Endothelial cell of hepatic sinusoid (primary cell): ENCODE results near the gene COL8A1.

Source experiments
- in situ Hi-C: cut with HindIII; loops from 2 replicates; pipeline ENCODE4 v1.10.0; 2017; ENCODE audit warnings: low sequenced_read_pairs

COL8A1 gene

DNA sequence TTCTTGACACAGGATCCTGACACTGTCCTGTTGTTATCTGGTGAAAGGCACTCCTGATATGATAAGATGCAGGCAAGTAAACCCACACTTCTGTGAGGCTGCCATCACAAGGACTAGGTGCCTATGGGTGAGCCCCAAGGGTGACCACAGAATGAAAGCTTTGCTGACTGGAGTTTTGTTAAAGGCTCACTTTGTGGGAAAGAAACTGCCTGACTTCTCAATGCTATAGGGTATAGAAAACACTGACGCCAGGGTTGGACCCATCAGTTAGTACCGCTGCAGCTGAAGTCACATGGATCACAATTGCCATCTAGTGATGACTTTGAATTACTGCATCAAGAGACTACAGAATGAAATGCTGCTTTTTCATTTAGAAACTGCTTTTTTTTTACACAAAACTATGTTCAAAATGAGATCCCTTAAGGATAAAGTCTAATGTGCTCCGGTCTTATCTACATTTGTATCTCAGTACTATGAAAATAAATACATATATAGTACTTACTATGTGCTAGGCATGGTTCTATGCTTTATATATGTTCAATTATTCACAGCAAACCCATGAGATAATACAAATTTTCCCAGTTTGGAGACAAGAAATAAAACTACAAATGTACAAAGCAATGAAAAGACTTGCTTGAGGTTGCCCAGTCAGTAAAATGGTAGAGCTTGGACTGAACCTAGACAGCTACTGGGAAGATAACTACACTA, 115.0 kb downstream of the COL8A1 start:
- in situ Hi-C loops = no loop called here

DNA sequence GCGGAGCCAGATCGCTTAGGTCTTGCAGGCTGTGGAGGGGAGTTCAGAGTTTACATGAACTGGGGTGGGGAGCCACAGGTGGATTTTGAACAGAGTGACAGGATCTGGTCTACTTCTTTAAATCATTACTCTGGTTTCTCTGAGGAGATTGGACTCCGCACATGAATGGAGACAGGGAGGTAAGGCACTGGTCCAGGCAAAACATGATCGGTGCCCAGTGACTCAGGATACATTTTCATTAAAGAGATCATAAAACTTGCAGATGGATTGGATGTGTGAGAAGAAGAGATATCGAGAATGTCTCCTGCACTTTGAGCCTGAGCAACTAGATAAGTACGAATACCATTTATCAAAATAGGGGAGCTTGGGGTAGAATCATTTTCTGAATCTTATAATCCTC, 117.4 kb downstream of the COL8A1 start:
- in situ Hi-C loops = loop anchor here (5.0 kb wide), 1 partner anchor 39 kb away; no protein-coding TSS in a partner anchor

DNA sequence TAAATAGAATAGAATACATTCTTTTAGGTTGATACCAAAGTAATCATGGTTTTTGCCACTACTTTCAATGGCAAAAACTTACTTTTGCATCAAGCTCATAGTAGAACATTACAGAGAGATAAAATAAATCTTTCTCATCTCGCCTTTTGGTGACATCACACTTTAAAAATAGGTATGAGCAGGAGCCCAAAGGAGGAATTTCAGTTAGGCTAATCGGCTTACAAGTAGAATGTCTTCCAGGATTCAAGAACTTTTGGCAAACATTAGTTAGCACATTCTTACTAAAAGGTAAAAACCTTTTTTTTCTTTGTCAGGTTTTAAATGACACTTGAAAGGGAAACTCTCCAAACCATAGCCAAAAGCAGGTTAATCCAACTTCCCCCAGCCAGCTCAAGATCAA, 119.6 kb downstream of the COL8A1 start:
- in situ Hi-C loops = loop anchor here (5.0 kb wide), 1 partner anchor 41 kb away; no protein-coding TSS in a partner anchor

DNA sequence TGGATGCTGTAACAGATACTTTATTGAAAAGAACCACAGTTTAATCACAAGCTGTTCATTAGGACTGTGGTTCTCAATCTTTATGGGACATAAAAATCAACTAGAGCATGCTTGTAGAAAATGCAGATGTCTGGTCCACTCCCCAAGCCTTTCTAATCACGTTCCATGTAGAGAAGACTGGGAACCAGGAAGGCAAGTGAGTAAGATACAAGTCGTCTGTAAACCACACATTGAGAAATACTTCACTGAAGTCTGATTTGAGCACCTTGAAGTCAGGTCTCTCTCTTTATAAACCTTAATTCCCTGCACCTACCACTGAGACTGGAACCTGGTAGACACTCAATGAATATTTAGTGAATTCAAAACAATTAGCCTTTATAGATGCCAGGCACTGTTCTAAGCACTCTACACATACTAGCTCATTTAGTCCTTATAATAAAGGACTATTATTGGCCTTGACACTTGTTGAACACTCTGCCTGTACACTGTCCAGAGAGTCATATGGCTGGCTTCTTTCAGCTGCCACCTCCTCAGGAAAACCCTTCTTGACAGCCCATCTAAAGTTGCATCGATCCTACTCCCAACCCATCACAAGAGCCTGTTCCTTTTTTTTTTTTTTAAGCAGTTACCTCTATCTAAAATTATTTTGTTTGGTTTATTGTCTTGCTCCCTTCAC, 120.2 kb downstream of the COL8A1 start:
- in situ Hi-C loops = loop anchor here (5.0 kb wide), 1 partner anchor 41 kb away; no protein-coding TSS in a partner anchor

DNA sequence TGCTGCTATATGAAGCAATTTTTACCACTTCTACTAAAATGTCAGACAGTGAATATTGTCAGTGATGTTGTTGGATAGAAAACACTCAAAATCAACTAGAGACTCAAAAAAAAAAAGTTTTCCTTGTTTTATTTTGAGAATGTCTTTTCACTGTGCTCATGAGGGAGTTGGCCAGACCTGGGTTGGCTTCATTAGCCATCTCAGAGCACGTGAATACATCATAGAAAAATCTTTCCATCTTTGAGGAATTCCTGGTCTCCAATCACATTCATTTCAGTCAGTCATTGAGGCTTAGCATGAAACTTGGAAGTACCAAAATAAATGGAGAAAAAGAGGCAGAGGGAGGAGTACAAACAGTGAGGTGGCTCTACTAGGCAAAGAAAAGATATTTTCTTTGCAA, 121.6 kb downstream of the COL8A1 start:
- in situ Hi-C loops = no loop called here

DNA sequence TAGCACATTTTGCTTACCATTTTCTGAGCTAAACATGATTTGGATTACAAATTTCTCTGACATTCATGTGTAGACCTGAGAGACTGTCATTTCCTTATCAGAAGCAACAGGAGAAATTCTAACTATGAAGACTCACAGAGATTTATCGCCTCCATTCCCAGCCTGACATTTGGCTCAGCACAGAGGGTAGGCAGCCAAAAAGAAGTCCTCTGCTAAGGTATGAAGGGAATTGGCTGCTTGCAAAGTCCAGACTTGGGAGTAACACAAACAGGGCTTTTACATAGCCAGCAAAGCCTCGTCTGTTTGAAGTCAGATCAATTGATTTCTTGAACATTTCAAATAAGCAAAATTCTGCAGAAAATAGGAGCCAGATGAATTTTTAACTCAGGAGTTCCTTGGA, 122.2 kb downstream of the COL8A1 start:
- in situ Hi-C loops = no loop called here

DNA sequence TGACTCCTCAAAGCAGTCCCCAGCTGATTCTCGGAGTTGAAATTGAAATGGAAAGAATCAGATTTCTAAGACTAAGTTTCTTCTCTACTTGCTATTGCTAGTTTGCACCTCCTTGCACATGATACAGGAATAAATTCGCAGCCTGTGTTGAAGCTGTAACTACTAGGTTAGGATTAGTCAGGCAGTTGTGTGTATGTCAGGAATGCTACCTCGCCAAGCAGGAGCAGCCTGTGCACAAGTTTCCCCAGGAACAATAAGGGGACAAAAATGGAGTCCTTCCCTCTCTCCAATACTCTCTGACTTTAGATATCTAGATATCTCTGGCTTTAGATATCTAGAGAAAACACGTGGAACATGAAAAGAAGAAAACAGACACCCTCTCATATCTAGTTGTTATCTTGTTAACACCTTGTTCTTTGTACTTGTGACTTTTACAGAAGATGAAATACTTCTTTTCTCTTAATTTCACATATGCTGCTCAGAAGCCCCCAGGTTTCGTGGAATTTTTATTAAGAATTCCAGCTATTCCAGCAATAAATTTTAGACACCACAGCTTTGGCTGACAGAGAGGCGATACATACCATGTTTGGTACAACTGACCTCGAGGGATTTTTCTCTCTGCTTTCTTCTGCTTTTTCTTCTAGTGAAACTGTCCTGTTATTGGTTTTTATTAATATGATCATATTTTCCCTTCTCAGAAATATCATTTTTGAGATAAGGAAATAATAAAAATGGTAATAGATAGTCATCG, 123.2 kb downstream of the COL8A1 start:
- in situ Hi-C loops = no loop called here

DNA sequence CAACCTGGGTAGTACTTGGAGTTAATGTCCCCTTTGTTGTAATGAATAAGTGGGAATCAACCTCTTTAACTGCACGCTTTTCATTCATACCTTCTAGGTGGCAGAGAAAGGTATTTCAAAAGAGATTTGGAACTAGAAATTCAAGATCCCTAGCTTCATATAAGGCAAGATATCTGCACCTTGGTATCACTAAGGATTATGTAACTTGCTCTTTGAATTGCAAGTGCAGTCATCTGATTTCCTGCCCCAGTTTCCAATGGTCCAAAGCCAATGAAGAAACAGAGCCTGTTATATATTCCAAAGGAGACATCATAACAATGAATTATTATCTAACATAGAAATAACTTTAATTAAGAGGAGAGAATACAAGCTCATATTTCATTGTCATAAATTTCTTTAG, 124.5 kb downstream of the COL8A1 start:
- in situ Hi-C loops = no loop called here

DNA sequence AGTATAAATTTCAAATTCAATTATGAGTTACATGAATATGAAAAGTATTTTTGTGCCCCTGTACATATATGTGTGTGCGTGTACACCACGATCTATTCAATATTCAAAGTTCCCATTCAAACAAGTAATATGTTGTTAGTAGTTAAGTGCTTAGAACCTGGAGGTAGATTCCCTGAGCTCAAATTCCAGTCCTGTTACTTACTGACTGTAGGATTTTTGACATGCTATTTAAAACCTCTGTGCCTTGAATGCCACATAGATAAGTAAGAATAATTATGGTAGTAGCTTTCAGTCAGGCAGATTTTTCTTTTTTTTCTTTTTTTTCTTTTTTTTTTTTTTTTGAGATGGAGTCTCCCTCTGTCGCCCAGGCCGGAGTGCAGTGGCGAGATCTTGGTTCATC, 126.0 kb downstream of the COL8A1 start:
- in situ Hi-C loops = no loop called here

DNA sequence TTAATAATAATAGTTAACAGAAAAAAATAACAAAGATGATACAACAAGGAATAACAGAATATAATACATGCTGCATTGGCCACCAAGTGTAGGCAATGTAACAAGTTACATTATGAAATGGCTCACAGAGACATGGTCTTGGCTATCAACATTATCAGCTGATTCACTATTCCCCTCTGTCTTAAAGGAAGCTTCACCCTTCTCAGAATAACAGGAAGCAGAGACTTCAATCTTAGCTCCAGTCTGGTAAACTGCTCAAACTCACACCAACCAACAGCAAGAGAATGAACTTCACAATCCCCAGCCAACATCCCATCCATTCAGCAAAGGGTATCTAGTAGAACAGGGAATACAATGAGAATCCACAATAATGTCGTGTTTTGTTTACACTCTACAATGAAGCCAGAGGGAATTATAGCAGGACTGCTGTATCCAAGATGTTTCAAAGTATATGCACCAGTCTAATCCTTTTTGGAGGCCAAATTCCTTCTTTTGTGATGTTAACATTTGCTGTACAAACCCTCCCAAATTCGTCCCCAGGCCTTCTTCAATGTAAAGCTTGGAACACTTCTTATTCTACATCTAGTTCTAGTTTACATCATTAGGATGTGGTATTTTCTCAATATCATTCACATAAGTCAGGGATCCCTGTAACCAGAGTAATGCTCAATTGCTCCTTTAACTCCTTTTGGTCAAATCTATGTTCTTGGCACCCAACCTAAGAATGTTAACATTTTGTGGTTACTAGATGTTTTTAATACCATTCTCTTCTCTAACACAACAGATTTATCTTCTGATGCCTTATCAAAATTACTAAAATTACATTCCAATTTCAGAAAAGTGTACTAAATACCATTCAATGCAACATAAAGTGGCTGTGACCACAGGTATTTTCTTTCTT, 126.9 kb downstream of the COL8A1 start:
- in situ Hi-C loops = no loop called here

DNA sequence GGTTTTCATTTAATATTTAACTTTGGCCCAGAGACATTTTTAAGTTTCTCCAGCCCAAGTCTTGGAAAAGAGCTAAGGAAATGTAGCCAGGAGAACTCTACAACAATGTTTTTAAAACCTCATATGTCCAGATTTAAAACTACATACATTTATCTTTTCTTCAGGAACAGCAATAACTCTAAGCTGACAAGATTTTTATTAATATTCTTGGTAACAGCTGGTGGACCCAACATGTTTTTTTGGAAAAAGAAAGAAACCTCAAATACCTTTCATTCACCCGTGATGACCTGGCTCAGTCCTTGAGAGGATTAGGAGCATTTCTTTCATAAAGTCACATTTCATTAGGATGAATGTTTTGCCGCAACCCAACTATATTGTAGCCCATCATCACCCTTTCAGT, 128.9 kb downstream of the COL8A1 start:
- in situ Hi-C loops = no loop called here

DNA sequence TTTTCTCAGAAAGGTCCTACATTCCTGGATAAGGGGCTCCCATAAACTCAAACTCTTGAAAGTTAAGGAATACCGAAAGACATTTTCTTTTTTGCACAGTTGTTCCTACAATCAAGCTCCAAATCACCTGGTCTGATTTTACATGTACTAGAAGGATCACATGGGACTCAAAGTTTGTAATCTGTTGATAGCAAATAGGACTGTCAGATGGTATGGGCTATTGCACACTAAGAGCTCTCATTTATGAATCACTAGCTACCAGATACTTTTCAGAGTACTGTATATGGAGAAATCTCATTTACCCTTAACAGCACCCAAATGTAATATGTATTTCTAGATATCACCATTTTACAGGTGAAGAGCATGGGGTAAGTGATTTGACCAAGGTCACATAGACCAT, 129.7 kb downstream of the COL8A1 start:
- in situ Hi-C loops = no loop called here

DNA sequence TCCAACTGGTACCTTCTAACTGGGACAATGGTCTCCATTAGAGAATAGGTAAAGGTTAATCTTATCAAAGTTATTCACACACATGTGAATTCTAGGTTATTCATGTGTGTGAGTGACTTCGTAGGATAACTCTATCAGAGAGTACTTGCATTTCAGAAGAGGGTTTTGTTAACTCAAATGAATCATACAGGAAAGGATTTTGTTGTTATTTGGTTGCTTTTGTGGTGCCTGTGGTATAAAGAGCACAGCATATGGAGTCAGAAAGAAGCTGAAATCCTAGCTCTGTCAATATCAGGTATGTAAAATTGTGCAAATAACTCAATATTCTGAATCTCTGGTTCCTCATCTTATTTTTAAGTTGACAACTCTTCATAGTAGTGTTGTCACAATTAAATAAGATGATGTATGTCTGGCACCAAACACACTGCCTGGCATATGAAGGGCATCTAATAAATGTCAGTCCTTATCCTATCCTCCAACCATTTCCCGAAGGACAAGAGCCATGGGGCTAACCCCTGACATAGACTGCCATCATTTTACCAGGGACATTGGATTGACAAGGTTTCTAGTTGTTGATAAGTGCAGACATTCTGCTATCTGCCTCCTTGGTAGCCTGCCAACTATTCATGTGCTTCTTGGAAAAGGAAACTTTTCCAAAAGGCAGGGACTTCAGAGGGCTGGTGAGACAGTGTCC, 130.6 kb downstream of the COL8A1 start:
- in situ Hi-C loops = no loop called here

DNA sequence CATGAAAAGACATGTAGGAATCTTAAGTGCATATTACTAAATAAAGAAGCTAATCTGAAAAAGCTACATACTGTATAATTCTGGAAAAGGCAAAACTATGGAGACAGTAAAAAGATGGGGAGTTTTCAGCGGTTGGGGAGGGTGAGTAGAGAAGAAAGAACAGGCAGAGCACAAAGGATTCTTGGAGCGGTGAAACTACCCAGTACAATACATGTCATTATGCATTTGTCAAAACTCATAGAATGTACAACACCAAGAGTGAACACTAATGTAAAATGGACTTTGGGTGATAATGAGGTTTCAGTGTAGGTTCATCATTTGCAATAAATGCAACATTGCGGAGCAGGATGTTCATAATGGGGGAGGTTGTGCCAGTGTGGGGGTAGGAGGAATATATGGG, 133.8 kb downstream of the COL8A1 start:
- in situ Hi-C loops = no loop called here

DNA sequence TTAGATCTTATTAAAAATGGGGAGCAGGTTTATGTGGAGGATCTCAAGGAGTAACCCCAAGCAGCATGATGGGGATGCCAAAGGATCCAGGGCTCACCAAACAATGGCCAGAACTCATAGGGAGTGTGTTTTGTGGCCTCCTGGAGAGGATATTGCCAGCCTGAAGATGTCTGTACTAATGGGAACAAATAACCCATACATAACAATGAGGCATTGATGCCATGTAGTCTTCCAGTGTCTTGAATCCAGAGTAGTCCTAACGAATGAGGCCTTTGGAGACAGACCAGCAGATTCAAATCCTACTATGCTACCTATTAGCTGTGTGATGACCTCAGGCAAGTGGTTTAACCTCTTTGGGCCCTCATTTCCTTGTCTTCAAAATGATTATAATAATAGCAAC, 134.3 kb downstream of the COL8A1 start:
- in situ Hi-C loops = no loop called here

DNA sequence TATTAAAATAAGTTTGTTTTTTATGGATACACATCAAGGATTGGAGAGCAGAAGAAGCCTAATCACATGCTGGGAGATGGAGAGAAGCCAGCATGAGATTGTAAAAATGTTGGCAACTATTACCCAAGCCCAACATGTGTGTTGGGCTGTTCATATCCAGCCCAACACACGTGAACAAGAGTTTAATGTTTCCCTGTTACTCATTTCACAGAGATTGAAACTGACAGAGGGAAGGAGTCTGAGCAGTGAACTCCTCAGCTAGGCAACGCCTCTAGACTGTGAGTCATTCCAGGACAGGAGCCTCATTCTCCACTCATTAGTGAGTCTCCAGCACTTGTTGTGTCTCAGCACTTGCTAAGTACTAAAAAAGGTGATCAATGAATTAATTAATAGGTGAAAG, 136.1 kb downstream of the COL8A1 start:
- in situ Hi-C loops = no loop called here

DNA sequence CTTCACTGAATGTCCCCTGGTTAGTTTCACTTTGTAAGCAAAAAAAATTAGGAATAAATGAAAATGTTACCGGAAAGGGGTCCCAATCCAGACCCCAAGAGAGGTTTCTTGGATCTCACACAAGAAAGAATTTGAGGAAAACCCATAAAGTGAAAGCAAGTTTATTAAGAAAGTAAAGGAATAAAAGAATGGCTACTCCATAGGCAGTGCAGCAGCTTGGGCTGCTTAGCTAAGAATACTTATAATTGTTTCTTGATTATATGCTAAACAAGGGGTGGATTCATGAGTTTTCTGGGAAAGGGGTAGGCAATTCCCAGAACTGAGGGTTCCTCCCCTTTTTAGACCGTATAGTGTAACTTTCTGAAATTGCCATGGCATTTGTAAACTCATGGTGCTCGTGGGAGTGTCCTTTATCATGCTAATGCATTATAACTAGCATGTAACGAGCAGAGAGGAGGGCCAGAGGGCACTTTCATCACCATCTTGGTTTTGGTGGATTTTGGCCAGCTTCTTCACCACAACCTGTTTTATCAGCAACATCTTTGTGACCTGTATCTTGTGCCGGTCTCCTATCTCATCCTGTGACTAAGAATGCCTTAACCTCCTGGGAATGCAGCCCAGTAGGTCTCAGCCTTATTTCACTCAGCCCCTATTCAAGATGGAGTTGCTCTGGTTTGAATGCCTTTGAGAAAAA, 138.3 kb downstream of the COL8A1 start:
- in situ Hi-C loops = no loop called here

DNA sequence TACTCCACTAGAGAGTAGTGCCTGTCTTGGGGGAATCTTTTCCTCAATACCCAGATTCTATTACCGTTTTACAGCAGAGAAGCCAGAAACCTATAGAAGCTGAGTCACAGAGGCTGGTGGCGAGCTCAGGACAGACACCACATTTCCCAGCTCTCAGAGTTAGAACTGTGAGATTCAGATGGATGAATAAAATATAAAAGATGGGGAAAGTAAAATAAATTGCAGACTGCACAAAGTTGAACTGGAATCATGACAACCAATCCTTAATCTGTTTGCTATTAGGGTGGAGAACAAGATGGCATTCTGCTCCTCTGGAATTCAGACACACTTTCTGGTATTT, 138.8 kb downstream of the COL8A1 start:
- in situ Hi-C loops = no loop called here

DNA sequence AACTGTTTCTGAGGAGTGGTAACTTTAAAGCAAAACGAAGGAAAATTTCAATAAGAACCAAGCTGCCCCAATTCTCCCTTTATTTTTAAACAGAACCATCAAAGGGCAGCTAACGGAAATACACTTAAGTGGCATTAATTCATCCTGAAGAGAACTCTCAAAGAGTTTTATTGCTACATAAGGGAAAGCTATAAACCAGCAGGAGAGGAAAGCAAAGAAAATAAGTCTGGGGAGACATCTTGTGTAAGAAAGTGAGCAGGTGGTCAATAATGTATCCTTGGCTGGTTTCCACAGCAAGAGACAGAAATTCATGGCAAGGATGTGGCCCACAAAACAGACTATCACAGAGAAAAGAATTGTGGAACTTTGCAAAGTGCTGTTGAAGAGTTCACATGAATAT, 139.3 kb downstream of the COL8A1 start:
- in situ Hi-C loops = no loop called here

DNA sequence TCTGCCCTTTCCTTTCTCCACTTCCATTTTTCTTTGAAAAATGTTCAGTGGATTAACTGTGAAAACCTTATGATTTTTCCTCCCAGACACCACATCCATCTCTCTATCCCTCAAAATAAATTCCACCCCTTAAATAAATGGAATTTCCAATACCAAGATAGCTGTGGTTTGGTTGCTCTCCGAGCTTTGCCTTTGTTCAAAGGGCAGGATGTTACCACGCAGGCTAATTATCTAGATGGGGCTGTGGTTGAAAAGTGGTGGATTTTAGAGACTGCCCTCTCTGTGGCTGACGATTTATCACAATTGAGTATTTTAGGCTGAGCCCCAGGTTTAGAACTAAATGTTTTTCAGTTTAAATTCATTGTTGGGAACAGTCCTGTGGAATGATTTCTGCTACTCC, 142.4 kb downstream of the COL8A1 start:
- in situ Hi-C loops = no loop called here
